Frontal cortex (tissue), 4 donors: Measurements from ENCODE around the gene LDB2. TPM values are rescaled to one million over a fixed set of nuclear protein-coding genes. Genes with fewer than 3 reads are reported as not detected.

ENCODE experiments used
- DNase-seq, 2 donors: peaks; one replicate each; pipeline ENCODE4 v3.0.0; 2012; ENCODE audit warnings: low spot score in 2 of 2
- FAIRE-seq: peaks from 2 replicates; lab custom pipeline; 2012; peaks lifted over from hg19 to GRCh38; lab: Jason Lieb, UNC
- total RNA-seq: library from RNA; depleted of rRNA; stranded (reverse); fragments of >200 nt; gene quantifications from one replicate; pipeline ENCODE4 v1.2.3, GENCODE V29; 2014
- donor health status: control.
- donor health status: control.
- donor health status: control.

Gene LDB2
- total RNA-seq, 1 donor from 2014 or later = 216 TPM

DNA sequence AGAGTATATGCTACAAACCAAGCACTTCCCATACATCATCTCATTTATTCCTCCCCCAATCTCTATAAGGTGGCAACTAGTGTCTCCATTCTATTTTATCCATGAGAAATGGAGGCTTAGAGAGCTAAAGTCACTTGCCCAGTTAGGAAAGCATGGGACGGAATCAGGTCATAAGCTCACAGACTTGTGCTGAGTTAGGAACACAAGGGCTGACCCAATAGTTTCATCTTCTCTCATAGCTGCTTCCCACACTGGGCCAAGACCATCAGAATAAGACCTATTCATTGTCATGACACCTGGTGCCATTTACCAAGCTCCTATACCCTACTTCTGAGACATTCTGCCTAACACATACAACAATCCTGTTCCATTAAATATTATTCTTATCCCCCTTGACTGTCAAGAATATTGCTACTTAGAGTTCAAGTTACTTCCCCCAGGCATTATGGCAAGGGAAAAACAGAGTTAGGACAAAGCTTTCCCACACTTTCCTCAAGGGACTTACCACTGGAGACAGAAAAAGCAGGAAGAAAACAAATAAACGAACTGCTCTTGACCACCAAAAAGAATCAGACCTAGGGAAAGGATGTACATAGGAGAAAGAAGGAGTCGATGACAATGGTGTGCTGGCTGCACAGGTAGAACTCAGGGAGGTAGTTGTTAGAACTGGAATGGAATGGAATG lies 167.8 kb downstream of the LDB2 start:
- DNase-seq (no peak), FAIRE-seq (no peak)

DNA sequence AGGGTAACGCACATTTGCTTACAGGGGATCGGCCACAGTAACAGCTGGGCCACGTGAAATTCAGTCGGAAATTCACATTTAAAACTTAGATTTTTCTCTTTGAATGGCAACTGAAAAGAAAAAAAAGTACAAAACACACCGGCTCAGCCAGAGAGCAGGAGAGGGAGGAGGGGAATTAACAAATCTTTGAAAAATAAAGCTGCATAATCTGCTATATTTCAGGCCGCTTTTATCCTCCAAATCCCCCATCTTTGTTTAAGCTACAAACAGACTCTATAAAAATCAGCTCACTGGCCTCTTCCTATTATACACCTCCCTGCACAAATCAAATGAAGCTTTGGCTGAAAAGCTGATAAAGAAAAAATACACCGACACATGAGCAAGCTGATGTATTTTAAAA lies 169.1 kb downstream of the LDB2 start:
- no peak for DNase-seq
- no peak for FAIRE-seq

- DNase-seq = no peak
- no peak for FAIRE-seq
Observed at GRCh38 chr4:16728849-16729248, 169.6 kb downstream of the LDB2 start.

DNA sequence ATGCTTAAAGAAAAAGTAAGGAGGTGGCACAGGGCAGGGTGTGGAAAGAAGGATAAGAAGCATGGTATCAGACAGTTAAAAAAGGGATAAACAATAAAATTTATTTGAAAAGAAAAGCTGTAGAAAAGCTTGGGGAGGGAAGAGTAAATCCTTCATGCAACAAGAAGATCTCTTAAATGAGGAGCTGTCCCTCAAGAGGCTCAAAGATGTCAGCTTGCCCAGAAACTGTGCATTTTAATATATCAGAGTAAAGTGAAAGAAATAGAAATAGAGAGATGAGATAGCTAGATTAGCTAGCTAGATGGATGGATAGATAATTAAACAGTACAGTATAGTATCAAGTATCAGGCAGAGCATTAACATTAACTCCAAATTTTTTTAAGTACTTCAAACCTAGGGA lies 170.3 kb downstream of the LDB2 start:
- DNase-seq (no peak), FAIRE-seq (no peak)

GRCh38 chr4:16727218-16727617 lies 171.2 kb downstream of the LDB2 start:
- DNase-seq (no peak), FAIRE-seq (no peak)

- FAIRE-seq (no peak), DNase-seq (no peak)
Observed at GRCh38 chr4:16726368-16727050, 171.9 kb downstream of the LDB2 start.

DNA sequence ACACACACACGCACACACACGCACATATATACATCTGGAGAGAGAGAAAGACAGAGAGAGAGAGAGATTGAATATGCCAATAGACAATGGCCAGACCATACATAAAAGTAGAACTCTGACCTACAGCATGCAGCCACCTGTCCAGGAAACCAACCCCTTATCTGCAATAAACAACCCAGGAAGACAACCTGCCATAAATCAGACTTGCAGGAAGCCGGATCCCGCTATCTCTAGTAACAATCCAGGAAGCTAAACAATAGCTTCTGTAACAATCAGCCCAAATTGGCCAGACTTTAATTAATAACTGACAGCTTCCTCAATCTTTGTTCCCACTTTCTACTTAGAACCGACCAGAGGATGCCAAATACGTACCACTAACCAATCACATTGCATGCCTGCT lies 173.2 kb downstream of the LDB2 start:
- DNase-seq (no peak), FAIRE-seq (no peak)

GRCh38 chr4:16722416-16722815 lies 176.0 kb downstream of the LDB2 start:
- no peak for FAIRE-seq

DNA sequence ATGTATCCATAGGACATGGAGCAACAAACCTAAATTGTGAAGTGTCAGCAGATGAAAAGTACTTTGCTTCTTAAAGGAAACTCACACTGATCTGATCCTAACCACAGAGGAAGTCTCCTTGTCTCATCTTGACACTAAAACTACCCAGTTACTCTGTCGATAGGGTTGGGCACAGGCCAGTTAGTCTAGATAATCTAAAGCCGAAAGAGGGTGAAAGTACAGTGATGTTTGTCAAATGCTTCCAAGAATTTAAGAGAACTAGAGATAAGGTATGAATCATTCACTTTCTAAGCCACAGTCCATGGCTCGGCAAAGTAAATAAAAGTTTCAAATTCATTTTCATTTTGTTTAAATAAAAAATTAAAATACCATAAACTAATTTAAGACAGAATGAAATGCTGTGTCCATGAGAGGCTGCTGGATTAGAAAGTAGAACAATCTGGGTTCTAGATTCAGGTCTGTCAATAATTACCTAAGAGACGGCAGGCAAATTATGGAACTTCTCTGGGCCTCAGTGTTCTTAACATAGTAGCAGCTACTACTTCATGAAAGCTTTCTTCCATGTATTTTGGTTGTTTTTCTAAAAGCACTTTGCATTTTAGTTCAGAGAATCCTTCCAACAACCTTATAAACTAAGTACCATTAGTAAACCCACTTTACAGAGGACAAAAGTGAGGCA lies 176.7 kb downstream of the LDB2 start:
- no peak for FAIRE-seq
- DNase-seq = no peak

More at GRCh38 chr4:16722416-16722815, 176.0 kb downstream of the LDB2 start:
- no peak for DNase-seq

DNA sequence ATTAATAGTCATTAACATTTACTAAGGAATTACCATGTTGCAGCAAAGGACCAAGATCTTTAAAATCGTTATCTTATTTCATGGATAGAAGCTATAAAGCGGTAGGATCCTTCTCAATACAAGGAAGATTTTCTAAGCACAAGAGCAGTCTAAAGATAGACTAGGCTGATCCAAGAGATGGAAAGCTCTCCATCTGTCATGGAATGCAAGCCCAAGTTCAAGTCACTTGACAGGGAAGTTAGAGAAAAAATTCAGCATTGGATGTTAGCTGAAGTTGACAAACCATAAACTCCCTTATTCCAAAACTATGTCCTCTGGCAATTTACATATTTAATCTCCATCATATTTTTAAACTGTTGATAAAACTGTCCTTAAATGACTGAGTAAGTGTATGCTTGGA lies 177.7 kb downstream of the LDB2 start:
- FAIRE-seq (no peak), DNase-seq (no peak)

DNA sequence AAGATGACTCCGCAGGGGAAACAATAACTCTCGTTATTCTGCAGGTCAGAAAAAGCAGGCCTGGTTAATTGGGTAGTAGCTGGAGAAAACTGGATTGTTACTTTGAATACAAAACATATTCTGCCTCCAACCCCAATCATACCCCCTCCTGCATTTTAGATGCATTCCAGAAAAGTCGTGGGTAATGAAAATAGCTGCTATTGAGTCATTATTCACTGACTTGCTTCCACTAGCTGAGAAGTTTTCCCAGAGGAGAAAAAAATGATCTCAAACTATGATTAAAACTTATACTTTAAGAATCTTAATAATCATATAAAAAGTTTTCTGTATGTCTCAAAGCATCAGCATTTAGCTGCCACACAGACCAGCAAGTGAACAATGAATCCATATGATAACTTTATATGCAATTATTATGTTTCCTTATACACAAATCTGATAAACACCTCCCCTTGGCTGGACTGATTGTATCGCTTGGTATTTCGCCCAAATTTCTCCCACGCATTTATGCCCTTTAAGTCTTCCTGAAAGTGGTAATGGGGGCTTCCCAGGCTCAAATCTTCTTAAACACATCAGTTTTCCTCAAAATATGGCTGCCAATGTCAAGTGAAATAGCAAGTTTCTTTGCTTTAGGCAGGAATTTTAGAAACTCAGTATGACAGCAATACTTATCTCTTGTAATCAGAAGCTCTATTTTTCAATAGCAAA lies 181.0 kb downstream of the LDB2 start:
- FAIRE-seq (no peak), DNase-seq (no peak)

GRCh38 chr4:16715482-16715881 lies 183.0 kb downstream of the LDB2 start:
- no peak for FAIRE-seq

DNA sequence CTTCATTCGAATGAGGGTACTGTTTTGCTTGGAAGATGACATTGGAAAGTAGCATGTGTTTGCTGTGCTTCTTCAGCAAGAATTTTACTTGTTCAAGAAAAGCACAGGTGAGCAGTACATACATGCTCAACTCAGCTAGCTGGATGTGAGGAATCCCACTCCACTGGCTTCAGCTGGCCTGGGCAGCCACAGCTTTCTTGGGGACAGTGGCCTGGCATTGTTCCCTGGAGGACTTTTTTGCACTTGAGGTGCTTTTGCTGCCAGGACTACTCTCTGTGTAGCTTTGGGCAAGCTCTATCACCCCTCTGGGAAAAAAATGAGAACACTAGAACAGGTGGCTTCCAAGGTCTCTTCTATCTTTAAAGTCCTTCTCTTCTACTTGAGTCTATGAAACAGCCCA lies 184.3 kb downstream of the LDB2 start:
- FAIRE-seq (no peak), DNase-seq (no peak)

More at GRCh38 chr4:16715482-16715881, 183.0 kb downstream of the LDB2 start:
- no peak for DNase-seq

- no peak for DNase-seq
- no peak for FAIRE-seq
Observed at GRCh38 chr4:16713696-16714095, 184.7 kb downstream of the LDB2 start.

DNA sequence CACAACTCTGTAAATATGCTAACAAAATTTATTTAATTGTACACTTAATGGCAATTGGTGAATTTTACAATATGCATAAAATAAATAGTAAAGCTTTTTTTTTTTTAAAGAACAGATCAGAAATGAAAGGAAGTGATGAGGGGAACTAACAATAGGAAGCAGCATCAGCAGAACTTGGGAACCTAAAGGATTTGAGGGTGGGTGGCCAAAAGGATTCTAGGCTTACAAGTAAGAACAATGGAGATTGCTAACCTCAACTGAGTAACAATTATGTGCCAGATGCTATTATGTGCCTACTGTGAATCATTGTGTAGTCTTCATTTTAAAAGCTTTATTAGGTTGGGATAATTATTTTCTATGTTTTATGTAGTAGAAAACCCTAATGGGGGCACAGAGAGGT lies 185.2 kb downstream of the LDB2 start:
- FAIRE-seq (no peak), DNase-seq (no peak)

DNA sequence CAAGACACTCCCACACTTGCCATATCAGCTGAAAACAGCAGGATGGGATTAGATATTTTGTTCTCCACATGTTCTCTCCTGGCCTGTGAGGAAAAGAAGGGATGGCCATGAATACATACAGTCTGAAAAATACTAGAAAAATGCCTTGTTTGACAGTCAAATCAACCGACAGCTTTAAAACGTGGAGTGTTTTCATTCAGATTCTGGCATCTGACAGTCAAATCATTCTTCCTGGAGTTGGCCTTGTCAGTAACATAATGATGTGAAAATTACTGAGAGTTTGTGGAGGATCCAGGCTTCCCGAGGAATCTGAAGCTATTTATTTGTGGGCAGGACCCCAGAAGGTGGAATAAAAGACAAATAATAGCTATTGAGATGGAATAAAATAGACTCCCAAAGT lies 188.2 kb downstream of the LDB2 start:
- no peak for DNase-seq
- FAIRE-seq = no peak

DNA sequence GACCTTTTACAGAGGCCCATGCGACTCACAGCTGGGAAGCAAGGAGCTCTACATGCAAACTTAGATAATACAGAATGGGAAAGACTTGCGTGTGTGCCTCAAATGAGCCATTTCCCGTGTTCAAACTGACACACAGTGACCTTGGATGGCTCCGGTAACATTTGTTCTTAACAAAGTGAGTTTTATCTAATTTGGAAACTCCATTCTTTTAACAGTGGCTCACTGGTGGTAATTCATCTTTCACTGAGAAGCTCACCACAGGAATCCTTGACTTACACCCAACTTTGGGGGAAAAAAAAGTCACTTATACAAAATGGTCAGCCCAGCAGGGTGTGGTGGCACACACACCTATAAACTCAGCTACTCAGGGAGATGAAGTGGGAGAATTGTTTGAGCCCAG lies 190.6 kb downstream of the LDB2 start:
- DNase-seq (no peak), FAIRE-seq (no peak)

- DNase-seq (no peak), FAIRE-seq (no peak)
Observed at GRCh38 chr4:16706251-16706650, 192.2 kb downstream of the LDB2 start.

GRCh38 chr4:16705341-16705740 lies 193.1 kb downstream of the LDB2 start:
- FAIRE-seq = no peak
- DNase-seq = no peak

- no peak for FAIRE-seq
Observed at GRCh38 chr4:16704489-16704888, 194.0 kb downstream of the LDB2 start.

GRCh38 chr4:16695896-16696295 lies 202.5 kb downstream of the LDB2 start:
- FAIRE-seq = no peak
- DNase-seq = no peak

More at GRCh38 chr4:16704489-16704888, 194.0 kb downstream of the LDB2 start:
- DNase-seq = no peak
